GM12872 (cell line): ENCODE results near the gene DGKA.

Source experiments
- TF ChIP-seq, protein P1 (sequence below): IDR thresholded peaks from 3 replicates; pipeline ENCODE4 v1.5.1; 2011; ENCODE audit warnings: low read depth, mild to moderate bottlenecking, low read length, moderate library complexity; ENCODE audit not compliant: insufficient read depth

Gene DGKA

DNA sequence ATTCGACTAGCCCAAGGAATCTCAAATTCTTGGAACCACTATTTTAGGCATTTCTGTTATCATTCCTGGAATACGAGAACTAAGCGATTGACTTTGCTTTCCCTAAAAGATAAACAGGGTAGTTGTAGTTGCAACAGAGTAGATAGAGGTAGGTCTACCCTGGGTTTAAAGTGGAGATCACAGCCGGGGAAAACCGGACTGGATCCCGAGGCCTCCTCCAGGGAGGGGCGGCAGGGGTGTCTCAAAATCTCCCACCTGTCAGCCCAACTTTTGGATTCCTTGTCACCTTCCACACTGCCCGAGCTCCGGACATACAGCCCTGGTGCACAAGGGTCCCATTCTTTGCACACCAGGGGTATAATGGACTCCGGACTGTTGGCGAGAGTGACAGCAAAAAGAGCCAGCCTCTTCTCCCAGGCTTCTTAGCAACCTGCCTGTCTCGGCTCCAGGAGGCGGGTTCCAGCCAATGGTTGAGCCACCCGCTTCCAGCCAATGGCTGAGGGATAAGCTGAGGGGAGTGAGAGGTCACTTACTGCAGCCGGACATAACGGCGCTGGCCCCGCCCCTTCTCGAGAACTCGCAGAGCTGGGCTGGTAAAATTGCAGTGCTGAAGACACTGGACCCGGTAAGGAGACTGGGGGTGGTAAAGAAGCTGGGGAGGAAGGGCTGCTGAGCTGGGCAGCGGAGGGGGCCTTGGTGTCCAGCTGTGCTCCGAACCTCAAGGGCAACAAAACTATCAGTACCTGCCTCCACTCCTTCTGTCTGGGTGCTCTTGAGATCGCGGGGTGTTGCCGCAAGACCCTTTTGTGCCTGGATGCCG, 66.0 kb downstream of the DGKA start, which contains the start of gene SUOX:
Gene SUOX, plus strand, starts transcription at position 562 of the 820 bp plus-strand sequence. CDS start 4,946 bp downstream, outside the sequence.
- TF ChIP-seq, protein P1, sequence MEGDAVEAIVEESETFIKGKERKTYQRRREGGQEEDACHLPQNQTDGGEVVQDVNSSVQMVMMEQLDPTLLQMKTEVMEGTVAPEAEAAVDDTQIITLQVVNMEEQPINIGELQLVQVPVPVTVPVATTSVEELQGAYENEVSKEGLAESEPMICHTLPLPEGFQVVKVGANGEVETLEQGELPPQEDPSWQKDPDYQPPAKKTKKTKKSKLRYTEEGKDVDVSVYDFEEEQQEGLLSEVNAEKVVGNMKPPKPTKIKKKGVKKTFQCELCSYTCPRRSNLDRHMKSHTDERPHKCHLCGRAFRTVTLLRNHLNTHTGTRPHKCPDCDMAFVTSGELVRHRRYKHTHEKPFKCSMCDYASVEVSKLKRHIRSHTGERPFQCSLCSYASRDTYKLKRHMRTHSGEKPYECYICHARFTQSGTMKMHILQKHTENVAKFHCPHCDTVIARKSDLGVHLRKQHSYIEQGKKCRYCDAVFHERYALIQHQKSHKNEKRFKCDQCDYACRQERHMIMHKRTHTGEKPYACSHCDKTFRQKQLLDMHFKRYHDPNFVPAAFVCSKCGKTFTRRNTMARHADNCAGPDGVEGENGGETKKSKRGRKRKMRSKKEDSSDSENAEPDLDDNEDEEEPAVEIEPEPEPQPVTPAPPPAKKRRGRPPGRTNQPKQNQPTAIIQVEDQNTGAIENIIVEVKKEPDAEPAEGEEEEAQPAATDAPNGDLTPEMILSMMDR, result no peak

DNA sequence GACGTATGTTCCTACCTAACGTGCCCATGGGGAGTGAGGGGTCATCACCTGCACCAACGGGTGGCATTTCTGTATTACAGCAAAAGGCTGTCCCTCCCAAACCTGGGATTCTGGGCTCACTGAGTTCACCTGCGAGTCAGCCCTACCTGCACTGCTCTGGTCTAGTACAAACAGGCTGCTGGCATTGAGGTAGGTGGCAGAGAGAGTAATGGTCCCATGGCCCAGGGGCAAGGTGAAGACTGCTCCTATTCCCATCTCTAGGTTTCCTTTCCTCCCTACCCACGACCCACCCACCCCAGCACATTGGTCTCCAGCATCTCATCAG, 66.5 kb downstream of the DGKA start:
- TF ChIP-seq, protein P1, result no peak

DNA sequence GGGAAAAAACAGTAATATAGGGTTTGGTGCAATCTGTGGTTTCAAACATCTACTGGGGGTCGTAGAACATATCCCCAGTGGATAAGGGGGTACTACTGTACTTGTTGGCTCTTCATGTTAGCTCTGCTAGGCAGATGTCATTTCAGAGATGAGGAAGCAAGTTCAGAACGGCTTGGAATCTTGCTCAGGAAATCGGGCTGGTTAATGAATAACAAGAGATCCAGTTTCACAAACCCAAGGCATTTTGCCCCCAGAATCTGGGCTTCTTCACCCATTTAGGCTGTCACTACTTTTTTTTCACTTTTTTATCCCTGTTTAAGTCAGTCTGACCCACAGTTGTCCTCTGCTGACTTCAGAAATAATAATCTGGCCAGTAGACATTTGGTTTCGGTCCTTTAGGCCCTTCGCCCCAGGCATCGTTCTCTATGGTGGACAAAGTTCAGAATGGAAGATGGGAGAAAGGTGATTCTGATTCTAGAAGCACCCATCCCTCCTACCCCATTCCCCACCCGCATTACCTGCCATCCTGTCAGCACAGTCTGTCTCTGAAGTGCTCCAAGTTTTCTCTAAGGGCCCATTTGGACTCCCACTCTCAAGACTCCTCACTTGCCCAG, 70.6 kb downstream of the DGKA start:
- TF ChIP-seq, protein P1, result no peak
